K562 (cell line): Measurements from ENCODE around the gene C14orf180. TPM values are rescaled to one million over a fixed set of nuclear protein-coding genes. Genes with fewer than 3 reads are reported as not detected.

ENCODE experiments used
- ATAC-seq: fragments of 200-7000 bp; cut with Tn5 transposase; 3 replicates; pipeline ENCODE4 v1.9.1; 2020; ENCODE audit warnings: moderate library complexity
- BruUV-seq: library from RNA; stranded (reverse); fragments of 400-500 nt; replicated peaks from 2 replicates; lab custom pipeline; 2021; lab: Mats Ljungman, UMichigan
- CTCF ChIA-PET: fragments of 300-600 bp; formaldehyde crosslinking; extraction: SDS; loops from one replicate; lab custom pipeline; 2021; ENCODE audit warnings: low intra/inter-chr PET ratio; lab: Yijun Ruan, JAX
- POLR2A ChIA-PET: fragments of 300-600, 350-650 bp; sonication (Branson Sonifier 250); formaldehyde crosslinking; extraction: SDS; loops from one replicate; lab custom pipeline; 2021; ENCODE audit warnings: antibody characterized with exemption, inconsistent platforms; lab: Yijun Ruan, JAX
- DNase-seq, 4 experiments: peaks; one replicate each; pipeline versions ENCODE4 v3.0.0 to v3.0.0-alpha.2; 2011 to 2018; ENCODE audit warnings: low spot score in 3 of 4, mixed read lengths in 3 of 4; ENCODE audit errors: extremely low read depth in 1 of 4
- FAIRE-seq: peaks from 2 replicates; lab custom pipeline; 2011; peaks lifted over from hg19 to GRCh38; lab: Jason Lieb, UNC
- H2AFZ ChIP-seq: 2 replicates; pipeline ENCODE4 v1.6.0; 2011; ENCODE audit warnings: low read depth, low read length, control low read depth, inconsistent platforms
- H3K27ac ChIP-seq: fragments of 200-600 bp; 3 replicates; pipeline ENCODE4 v1.8.0; 2011; ENCODE audit warnings: low read depth, mild to moderate bottlenecking, control low read depth, inconsistent platforms, low read length, moderate library complexity, mixed read lengths; ENCODE audit errors: extremely low read depth
- H3K27me3 ChIP-seq, 2 experiments: fragments of 300-600 bp in 1 of 2; 2 replicates in 1 of 2; 3 replicates in 1 of 2; pipeline versions ENCODE4 v1.6.0 to v1.8.0; 2011; ENCODE audit warnings: inconsistent platforms in 2 of 2, low read length in 2 of 2, mild to moderate bottlenecking in 1 of 2, mixed read lengths in 1 of 2, moderate library complexity in 1 of 2; ENCODE audit not compliant: control insufficient read depth in 2 of 2, insufficient read depth in 2 of 2
- H3K36me3 ChIP-seq: fragments of 300-600 bp; 3 replicates; pipeline ENCODE4 v1.8.0; 2011; ENCODE audit warnings: mild to moderate bottlenecking, low read length, inconsistent platforms; ENCODE audit not compliant: control insufficient read depth, insufficient read depth
- H3K4me1 ChIP-seq, 2 experiments: fragments of 200-600 bp in 1 of 2; replicated peaks in 1 of 2; 2 replicates in 1 of 2; 3 replicates in 1 of 2; pipeline versions ENCODE4 v1.5.1 to v1.8.0; 2011; ENCODE audit warnings: inconsistent platforms in 2 of 2, low read length in 2 of 2, mild to moderate bottlenecking in 1 of 2, mixed read lengths in 1 of 2, moderate library complexity in 1 of 2; ENCODE audit not compliant: control insufficient read depth in 2 of 2, insufficient read depth in 2 of 2
- H3K4me2 ChIP-seq: 2 replicates; pipeline ENCODE4 v1.6.1; 2011; ENCODE audit warnings: low read length, control low read depth, inconsistent platforms, mixed read lengths; ENCODE audit not compliant: insufficient read depth
- H3K4me3 ChIP-seq: fragments of 200-600 bp; sonication (generic), shearing (Covaris generic); 2 replicates; pipeline ENCODE4 v1.5.1; 2016; ENCODE audit warnings: control low read depth, inconsistent platforms
- H3K79me2 ChIP-seq: fragments of 200-600 bp; 3 replicates; pipeline ENCODE4 v1.8.0; 2011; ENCODE audit warnings: low read length, inconsistent platforms; ENCODE audit not compliant: control insufficient read depth, insufficient read depth
- H3K9ac ChIP-seq, 2 experiments: 2 replicates each; pipeline versions ENCODE4 v1.6.0 to v1.6.1; 2011; ENCODE audit warnings: low read depth in 2 of 2, low read length in 2 of 2, control low read depth in 1 of 2, inconsistent platforms in 1 of 2, mild to moderate bottlenecking in 1 of 2, mixed read lengths in 1 of 2; ENCODE audit not compliant: insufficient read depth in 1 of 2
- H3K9me1 ChIP-seq: one replicate; pipeline ENCODE4 v1.6.0; 2011; ENCODE audit warnings: inconsistent platforms, mild to moderate bottlenecking, low read length, moderate library complexity; ENCODE audit not compliant: control insufficient read depth, insufficient read depth
- H3K9me3 ChIP-seq: replicated peaks from 2 replicates; pipeline ENCODE4 v1.5.1; 2011; ENCODE audit warnings: low read depth, low read length, inconsistent platforms; ENCODE audit not compliant: control insufficient read depth, insufficient read depth
- H4K20me1 ChIP-seq: replicated peaks from 2 replicates; pipeline ENCODE4 v1.6.1; 2011; ENCODE audit warnings: low read length, inconsistent platforms, mixed read lengths; ENCODE audit not compliant: control insufficient read depth, insufficient read depth
- CHD1 ChIP-seq: fragments of 200-600 bp; sonication (generic); IDR thresholded peaks from one replicate; pipeline ENCODE4 v1.6.1; 2012; ENCODE audit warnings: mild to moderate bottlenecking, moderate library complexity, low read length, inconsistent platforms
- CREB1 ChIP-seq, 2 experiments: sonication (generic) in 1 of 2; formaldehyde crosslinking in 1 of 2; IDR thresholded peaks; 2 replicates each; pipeline versions ENCODE4 v1.6.1 to v1.8.0; 2012 to 2022; ENCODE audit warnings: inconsistent platforms in 1 of 2, mild to moderate bottlenecking in 1 of 2, missing genetic modification reagents in 1 of 2, moderate library complexity in 1 of 2
- EWSR1 ChIP-seq: fragments of 450-650 bp; IDR thresholded peaks from 2 replicates; pipeline ENCODE4 v1.6.1; 2018; ENCODE audit warnings: borderline replicate concordance, mild to moderate bottlenecking, low read depth, moderate library complexity; ENCODE audit not compliant: partially characterized antibody
- TAL1 ChIP-seq: fragments of 450-650 bp; IDR thresholded peaks from 2 replicates; pipeline ENCODE4 v1.6.1; 2016; ENCODE audit warnings: mild to moderate bottlenecking
- WGBS: fragments of 100-300 bp; shearing (Covaris generic); methylation state at CpG from one replicate; pipeline ENCODE4 v1.1.6; 2016; ENCODE audit warnings: low coverage, mixed read lengths; ENCODE audit not compliant: insufficient coverage; ENCODE audit errors: missing lambda C conversion rate; 5-methylcytosine and 5-hydroxymethylcytosine counted together
- in situ Hi-C: fragments of 300-500 bp; cut with MboI; formaldehyde crosslinking; loops from 4 replicates; pipeline ENCODE4 v1.15.0; 2018; ENCODE audit warnings: inconsistent platforms, mixed read lengths
- intact Hi-C: fragments of 100-400 bp; cut with micrococcal nuclease; formaldehyde crosslinking; loops from 2 replicates; pipeline ENCODE4 v1.14.2; 2022
- polyA plus RNA-seq, 8 experiments: library from polyadenylated mRNA; depleted of rRNA in 4 of 8; stranded (reverse) in 5 of 8; unstranded in 3 of 8; fragments of >200 nt; fragmentation: Nextera tagmentation in 2 of 8; fragmentation: Illumina TruSeq in 1 of 8; extraction: Ambion mirVana in 2 of 8; extraction: Trizol in 1 of 8; gene quantifications; 2 replicates each; pipeline versions ENCODE4 v1.2.1 to v1.2.3, GENCODE V29; 2011 to 2014; ENCODE audit warnings: inconsistent platforms in 1 of 8, missing spikeins in 1 of 8
- total RNA-seq, 7 experiments: library from RNA; depleted of rRNA in 6 of 7; stranded (reverse); fragments of >200 nt in 6 of 7; fragmentation: Illumina TruSeq in 2 of 7; extraction: Trizol in 2 of 7; gene quantifications; 2 replicates each; pipeline versions ENCODE4 v1.2.1 to v1.2.3, GENCODE V29; 2011 to 2021; ENCODE audit warnings: low replicate concordance in 1 of 7
- TF ChIP-seq, protein P1 (sequence below): fragments of 250-450 bp; sonication (Bioruptor Pico); IDR thresholded peaks from 2 replicates; pipeline ENCODE4 v1.8.0; 2021; ENCODE audit warnings: moderate library complexity, mild to moderate bottlenecking, inconsistent platforms

C14orf180 gene
- total and polyA plus RNA-seq, 9 of the 15 experiments (the other 6 are each of a cell fraction or from before 2014, with no cell fraction given) = not detected

DNA sequence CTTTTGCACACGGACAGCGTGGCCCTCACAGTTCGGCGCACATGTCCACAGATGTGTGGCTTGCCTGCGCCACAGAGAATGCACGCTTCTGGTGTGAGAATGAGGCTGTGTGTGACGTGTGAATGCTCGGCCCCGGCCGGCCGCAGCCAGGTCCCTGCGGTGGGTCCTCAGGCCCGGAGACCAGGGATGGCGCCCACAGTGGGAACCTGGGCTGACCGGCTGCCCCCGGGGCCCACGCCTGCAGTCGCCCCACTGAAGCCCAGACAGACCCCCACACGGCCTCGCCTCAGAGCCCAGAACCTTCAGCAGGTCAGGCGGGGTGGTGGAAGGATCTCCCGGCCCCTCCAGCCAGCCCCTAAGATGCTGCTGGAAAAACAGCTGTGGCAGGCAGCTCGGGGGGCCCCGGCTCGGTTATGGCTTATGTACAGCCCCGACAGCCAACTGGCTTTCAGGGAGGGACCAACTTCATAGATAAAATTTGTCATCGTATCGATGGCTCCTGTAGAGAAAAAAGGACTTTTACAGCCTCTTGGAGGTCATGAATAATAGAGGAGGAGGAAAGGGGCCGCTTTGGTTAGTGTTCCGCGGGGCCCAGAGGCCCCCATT, 4.5 kb upstream of the C14orf180 start:
- no peak overlapping the region for H3K4me3 ChIP-seq
- H3K9me3 ChIP-seq = no peaks in the 10 kb centered on the region
- no peak for DNase-seq
- H3K9ac ChIP-seq = no peak overlapping the region
- intact Hi-C loops = no loop called here
- H3K9me1 ChIP-seq = no peaks in the 10 kb centered on the region
- no TSS peak for BruUV-seq
- H3K27me3 ChIP-seq = peaks cover 0 to 20% of the 10 kb centered on the region in 2 experiments; a peak in 2 of 5 replicates
- CTCF ChIA-PET = no interaction called here
- no peak overlapping the region for H3K27ac ChIP-seq
- H4K20me1 ChIP-seq = no peaks in the 10 kb centered on the region; the same call in 1 of the 2 replicates
- in situ Hi-C loops = no loop called here
- TF ChIP-seq, protein P1, sequence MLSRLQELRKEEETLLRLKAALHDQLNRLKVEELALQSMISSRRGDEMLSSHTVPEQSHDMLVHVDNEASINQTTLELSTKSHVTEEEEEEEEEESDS (CRISPR knock-in tag) = no peak
- TF ChIP-seq CHD1 (no peak), TAL1 (no peak), EWSR1 (no peak), CREB1 (IDR thresholded peaks at IDR 0.05) (no peak), CREB1 (CRISPR knock-in tag; IDR thresholded peaks at IDR 0.05) (no peak)
- no peak for ATAC-seq
- no peaks in the 10 kb centered on the region for H3K79me2 ChIP-seq
- H2AFZ ChIP-seq = peak overlapping the region; percentile 55; the same call in 1 of the 2 replicates
- H3K36me3 ChIP-seq = no peaks in the 10 kb centered on the region
- peaks cover 11 to 69% of the 10 kb centered on the region in 2 experiments for H3K4me1 ChIP-seq
- WGBS = 21% methylated on average over 16 of the region's 31 CpGs
- no peak overlapping the region for H3K4me2 ChIP-seq
- POLR2A ChIA-PET = interaction anchor here (1.0 kb wide), 1 partner anchor 11 kb away, joined by 3 read pairs; no protein-coding TSS in a partner anchor
- no peak for FAIRE-seq
